Astrocyte of the hippocampus (primary cell): ENCODE data around the gene TRNP1.

Source experiments
- DNase-seq: peaks from one replicate; pipeline ENCODE4 v3.0.0; 2011; ENCODE audit warnings: low read depth, low spot score

Gene TRNP1

GRCh38 chr1:27026621-27027574, 33.4 kb downstream of the TRNP1 start:
- DNase-seq, result peak; percentile 95

DNA sequence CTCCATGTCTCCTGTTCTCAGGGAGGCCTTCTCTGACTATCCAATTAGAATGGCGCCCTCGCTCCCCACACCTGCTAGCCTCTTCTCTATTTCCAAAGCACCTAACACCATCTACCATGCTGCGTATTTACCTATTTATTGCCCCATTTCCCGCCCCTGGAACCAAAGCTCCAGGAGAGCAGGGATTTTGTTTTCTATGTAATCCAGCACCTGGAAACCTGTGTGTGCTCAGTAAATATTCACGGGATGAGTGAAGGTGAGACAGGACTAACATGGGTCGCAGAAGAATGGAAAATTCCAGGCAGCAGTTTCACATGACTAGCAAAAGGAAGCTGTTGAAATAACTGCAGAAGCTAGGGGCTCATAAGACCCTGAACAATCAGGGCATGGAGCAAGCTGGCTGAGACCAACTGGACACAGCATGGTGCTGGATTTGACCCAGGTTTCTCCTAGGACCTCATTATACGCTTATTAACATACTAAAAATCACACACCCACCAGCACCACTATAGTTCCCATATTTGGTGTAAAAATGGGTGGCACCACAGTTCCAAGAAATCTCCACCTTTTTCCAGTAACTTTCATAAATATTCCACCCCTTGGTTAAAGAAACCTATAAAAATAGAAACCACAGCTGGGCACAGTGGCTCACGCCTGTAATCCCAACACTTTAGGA, 34.2 kb downstream of the TRNP1 start:
- DNase-seq, result peak; percentile 71

GRCh38 chr1:27029517-27029916, 36.0 kb downstream of the TRNP1 start:
- DNase-seq, result no peak

GRCh38 chr1:27031235-27032118, 38.0 kb downstream of the TRNP1 start:
- peak; percentile 94 for DNase-seq

DNA sequence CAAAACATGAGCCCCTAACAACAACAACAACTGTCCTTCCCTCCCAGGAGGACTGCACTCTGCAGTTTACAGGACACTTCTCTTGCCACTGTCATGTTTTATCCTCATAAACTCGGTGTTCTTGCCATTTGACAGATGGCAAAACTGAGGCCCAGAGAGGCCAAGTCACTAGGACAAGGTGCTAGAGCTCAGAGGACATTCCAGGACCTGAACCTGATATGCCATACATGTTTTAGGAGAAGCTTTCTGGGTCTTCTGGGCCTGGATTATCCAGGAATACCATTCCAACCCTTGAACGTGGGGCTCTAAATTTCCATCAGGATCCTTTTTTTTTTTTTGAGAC, 38.6 kb downstream of the TRNP1 start:
- DNase-seq, result no peak

- DNase-seq, result no peak
These were observed 39.7 kb downstream of the TRNP1 start for GRCh38 chr1:27033043-27033746.

- no peak for DNase-seq
These were observed 41.9 kb downstream of the TRNP1 start for GRCh38 chr1:27035344-27035743.

DNA sequence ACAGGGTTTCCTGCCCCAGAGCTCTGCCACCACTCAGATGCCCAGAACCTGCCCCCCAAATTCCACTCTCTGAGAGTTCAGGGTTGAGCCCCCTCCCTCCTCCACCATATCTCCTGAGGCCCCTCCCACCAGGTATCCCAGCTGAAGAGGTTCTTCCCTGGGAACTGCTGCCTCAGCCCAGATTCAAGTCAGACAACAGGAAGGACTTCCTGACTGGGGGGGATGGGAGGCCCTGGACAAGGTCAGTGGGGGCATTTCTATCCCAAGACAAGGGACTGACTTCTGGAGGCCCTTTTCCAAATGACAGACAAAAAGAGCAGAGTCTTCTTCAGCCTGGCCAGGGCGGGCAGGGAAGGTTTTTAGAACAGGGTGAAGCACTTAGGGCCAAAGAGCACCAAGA, 43.2 kb downstream of the TRNP1 start:
- DNase-seq, result no peak

DNA sequence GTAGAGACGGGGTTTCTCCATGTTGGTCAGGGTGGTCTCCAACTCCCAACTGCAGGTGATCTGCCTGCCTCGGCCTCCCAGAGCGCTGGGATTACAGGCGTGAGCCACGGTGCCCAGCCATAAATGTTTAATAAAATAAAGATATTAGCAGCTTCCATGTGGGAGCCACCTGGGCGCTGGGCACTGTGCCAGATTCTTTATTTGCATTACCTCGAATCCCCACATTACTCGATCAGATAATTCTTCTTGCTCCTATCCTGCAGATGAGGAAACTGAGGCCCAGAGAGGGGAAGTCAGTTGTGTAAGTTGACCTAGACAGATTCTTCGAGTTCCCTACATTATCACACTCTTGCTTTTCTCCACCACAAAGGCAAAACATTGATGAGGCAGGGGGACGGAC, 44.0 kb downstream of the TRNP1 start:
- no peak for DNase-seq

- DNase-seq, result no peak
These were observed 44.5 kb downstream of the TRNP1 start for GRCh38 chr1:27038020-27038419.

DNA sequence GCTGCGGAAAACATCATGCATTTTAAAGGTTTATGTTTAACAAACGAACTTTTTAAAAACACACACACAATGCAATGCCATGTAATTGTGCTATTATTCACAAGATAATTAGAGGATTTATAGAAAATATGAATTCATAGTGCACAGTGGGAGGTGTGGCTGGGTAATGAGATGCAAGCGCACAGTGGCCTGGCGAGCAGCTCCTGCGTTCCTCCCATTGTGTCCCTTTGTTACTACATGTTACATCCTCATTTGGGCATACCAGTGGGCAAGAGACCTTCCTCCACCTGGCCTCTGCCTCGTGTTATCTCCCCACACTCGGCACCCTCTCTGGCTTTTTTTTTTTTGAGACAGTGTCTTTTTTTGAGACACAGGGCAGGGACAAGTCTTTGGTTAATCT, 49.2 kb downstream of the TRNP1 start:
- DNase-seq, result no peak

DNA sequence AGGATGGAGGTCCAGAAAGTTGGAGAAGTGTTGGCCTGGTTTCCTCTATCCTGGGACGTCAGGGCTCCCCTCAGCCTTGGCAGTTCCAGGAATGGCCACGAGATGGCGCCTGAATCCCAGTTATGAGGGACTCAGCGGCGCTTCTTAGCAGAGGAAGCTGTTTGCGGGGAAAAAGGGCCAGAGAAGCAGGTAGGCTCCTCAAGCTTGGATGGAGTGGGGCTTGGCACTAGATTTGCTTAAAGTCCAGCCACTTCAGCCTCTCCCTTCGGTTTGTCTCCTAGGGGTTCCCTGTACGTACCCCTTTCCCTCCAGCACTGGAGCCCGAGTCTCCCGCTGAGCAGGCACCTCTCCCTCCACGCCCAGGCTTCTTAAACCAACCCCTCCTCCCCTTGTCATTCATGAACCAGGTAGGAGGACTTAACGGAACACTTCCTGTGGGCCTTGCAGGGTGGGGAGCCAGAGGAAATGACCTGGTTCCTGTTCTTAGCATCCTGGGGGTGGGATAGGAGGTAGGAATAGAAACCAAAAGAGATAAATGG, 51.2 kb downstream of the TRNP1 start:
- peak; percentile 90 for DNase-seq

- DNase-seq, result peak; percentile 77
These were observed 52.6 kb downstream of the TRNP1 start for GRCh38 chr1:27045973-27046558.

GRCh38 chr1:27047914-27048313, 54.4 kb downstream of the TRNP1 start:
- no peak for DNase-seq

DNA sequence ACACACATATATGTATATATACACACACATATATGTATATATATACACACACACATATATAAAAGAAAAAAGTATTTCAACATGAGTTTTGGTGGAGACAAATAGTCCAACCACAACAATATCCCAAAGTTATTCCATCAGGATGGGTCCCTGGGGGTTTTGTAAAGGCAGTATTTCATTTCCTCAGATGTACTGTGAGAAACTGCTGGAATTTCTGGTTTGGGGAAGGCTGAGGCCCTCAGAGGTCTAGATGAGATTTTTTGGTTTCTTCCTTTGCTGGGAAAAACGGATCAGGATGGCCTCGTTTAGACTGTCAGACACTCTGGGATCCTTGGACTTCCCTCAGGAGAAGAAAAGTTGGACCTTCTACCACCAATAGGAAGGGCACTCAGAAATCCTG, 55.6 kb downstream of the TRNP1 start:
- no peak for DNase-seq

DNA sequence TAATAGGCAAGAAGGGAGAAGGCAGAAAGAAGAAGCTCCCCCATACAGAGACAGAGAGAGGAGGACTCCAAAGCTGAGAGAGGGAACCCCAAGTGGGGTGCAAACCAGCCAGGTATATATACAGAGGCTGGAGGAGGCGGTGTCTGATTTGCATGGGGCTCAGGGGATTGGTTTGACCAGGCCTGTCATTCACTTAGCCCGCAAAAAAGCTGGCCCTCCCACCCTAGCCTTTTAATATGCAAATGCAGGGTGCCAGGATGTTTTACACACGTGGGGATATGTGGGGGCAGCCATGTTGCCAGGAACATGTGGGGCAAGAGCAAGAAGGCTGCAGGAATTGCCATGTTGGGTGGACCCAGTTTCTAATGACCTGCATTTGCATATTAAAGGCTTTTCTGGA, 56.1 kb downstream of the TRNP1 start:
- DNase-seq, result no peak
